Kidney capillary endothelial cell (primary cell): Measurements from ENCODE around the gene SESN1.
"Not testable (repeated sequence)": the region's sequence is repeated elsewhere in the genome, so short reads cannot be mapped to it uniquely, and the experiment has no call there.

Experiments used
- DNase-seq: peaks from one replicate; pipeline ENCODE4 v3.0.0-alpha.2; 2018; ENCODE audit warnings: low spot score

Gene SESN1

GRCh38 chr6:108999428-108999827 is 95.2 kb downstream of the SESN1 start:
- no peak for DNase-seq

- DNase-seq, result no peak
These were observed 96.2 kb downstream of the SESN1 start for GRCh38 chr6:108998485-108998884.

GRCh38 chr6:108996208-108996607 is 98.4 kb downstream of the SESN1 start:
- DNase-seq, result no peak

GRCh38 chr6:108995296-108995695 is 99.3 kb downstream of the SESN1 start:
- no peak for DNase-seq

- DNase-seq, result no peak
These were observed 100.8 kb downstream of the SESN1 start for GRCh38 chr6:108993876-108994275.

GRCh38 chr6:108989700-108990099 is 104.9 kb downstream of the SESN1 start:
- DNase-seq, result no peak

- DNase-seq, result no peak
These were observed 105.9 kb downstream of the SESN1 start for GRCh38 chr6:108988765-108989164.

GRCh38 chr6:108988296-108988695 is 106.3 kb downstream of the SESN1 start:
- DNase-seq, result no peak

- DNase-seq, result no peak
These were observed 107.5 kb downstream of the SESN1 start for GRCh38 chr6:108987156-108987555.

GRCh38 chr6:108985301-108985700 is 109.3 kb downstream of the SESN1 start:
- no peak for DNase-seq

GRCh38 chr6:108983151-108983550 is 111.5 kb downstream of the SESN1 start:
- no peak for DNase-seq

GRCh38 chr6:108982154-108983113 is 112.2 kb downstream of the SESN1 start:
- no peak for DNase-seq

GRCh38 chr6:108978638-108979037 is 116.0 kb downstream of the SESN1 start:
- not testable (repeated sequence) for DNase-seq

- no peak for DNase-seq
These were observed 120.4 kb downstream of the SESN1 start for GRCh38 chr6:108974201-108974600.

GRCh38 chr6:108969776-108970175 is 124.9 kb downstream of the SESN1 start:
- no peak for DNase-seq

GRCh38 chr6:108968325-108969316 is 126.0 kb downstream of the SESN1 start:
- DNase-seq, result no peak

GRCh38 chr6:108966855-108967755 is 127.5 kb downstream of the SESN1 start:
- no peak for DNase-seq

- no peak for DNase-seq
These were observed 128.4 kb downstream of the SESN1 start for GRCh38 chr6:108966251-108966650.

- DNase-seq, result no peak
These were observed 132.7 kb downstream of the SESN1 start for GRCh38 chr6:108961985-108962384.

- DNase-seq, result no peak
These were observed 133.6 kb downstream of the SESN1 start for GRCh38 chr6:108961077-108961476.

GRCh38 chr6:108960601-108961000 is 134.0 kb downstream of the SESN1 start:
- DNase-seq, result no peak
